Liver (tissue), 9 donors: ENCODE results near the gene KRTAP17-1. TPM values are rescaled to one million over a fixed set of nuclear protein-coding genes. Genes with fewer than 3 reads are reported as not detected.
"Not testable (repeated sequence)": the region's sequence is repeated elsewhere in the genome, so short reads cannot be mapped to it uniquely, and the experiment has no call there.

Source experiments
- DNase-seq: peaks from one replicate; pipeline ENCODE4 v3.0.0-alpha.2; 2017; ENCODE audit warnings: low spot score
- H3K27ac ChIP-seq, 2 donors: one replicate each; pipeline ENCODE4 v1.7.0; 2013; ENCODE audit warnings: inconsistent platforms in 2 of 2, low read length in 2 of 2, control low read depth in 1 of 2, low read depth in 1 of 2, mild to moderate bottlenecking in 1 of 2
- H3K27me3 ChIP-seq, 4 donors: one replicate each; pipeline versions ENCODE4 v1.6.1 to v1.7.0; 2013; ENCODE audit warnings: low read length in 3 of 4, inconsistent platforms in 1 of 4, mild to moderate bottlenecking in 1 of 4, moderate library complexity in 1 of 4; ENCODE audit not compliant: control insufficient read depth in 4 of 4, insufficient read depth in 4 of 4
- H3K36me3 ChIP-seq, 4 donors: one replicate each; pipeline versions ENCODE4 v1.6.1 to v1.7.0; 2013; ENCODE audit warnings: low read length in 3 of 4, mild to moderate bottlenecking in 3 of 4, low read depth in 1 of 4, moderate library complexity in 1 of 4; ENCODE audit not compliant: control insufficient read depth in 4 of 4, insufficient read depth in 3 of 4
- H3K4me1 ChIP-seq, 4 donors: one replicate each; pipeline versions ENCODE4 v1.6.1 to v1.7.0; 2013; ENCODE audit warnings: low read length in 3 of 4, mild to moderate bottlenecking in 3 of 4, moderate library complexity in 1 of 4; ENCODE audit not compliant: control insufficient read depth in 4 of 4, insufficient read depth in 4 of 4
- H3K4me3 ChIP-seq, 3 donors: one replicate each; pipeline versions ENCODE4 v1.6.1 to v1.7.0; 2013; ENCODE audit warnings: low read length in 3 of 3, control low read depth in 1 of 3, low read depth in 1 of 3, mild to moderate bottlenecking in 1 of 3
- H3K9ac ChIP-seq, 2 donors: one replicate each; pipeline ENCODE4 v1.7.0; 2013; ENCODE audit warnings: low read length in 2 of 2, mild to moderate bottlenecking in 2 of 2, moderate library complexity in 2 of 2, control low read depth in 1 of 2, low read depth in 1 of 2
- H3K9me3 ChIP-seq, 4 donors: one replicate each; pipeline versions ENCODE4 v1.6.1 to v1.7.0; 2013; ENCODE audit warnings: low read length in 3 of 4; ENCODE audit not compliant: control insufficient read depth in 4 of 4
- ATF3 ChIP-seq: IDR thresholded peaks from 2 replicates; pipeline ENCODE4 v1.6.1; 2016; ENCODE audit warnings: antibody characterized with exemption
- CTCF ChIP-seq: fragments of 150-350 bp; IDR thresholded peaks from 2 replicates; pipeline ENCODE4 v1.5.1; 2017; ENCODE audit warnings: improper control_type of control experiment, low read depth, low read length; ENCODE audit not compliant: missing input control
- EGR1 ChIP-seq, 2 donors: IDR thresholded peaks; 2 replicates each; pipeline ENCODE4 v1.6.1; 2016 to 2018; ENCODE audit warnings: antibody characterized with exemption in 2 of 2, low read depth in 2 of 2
- FOXA1 ChIP-seq: IDR thresholded peaks from 2 replicates; pipeline ENCODE4 v1.6.1; 2016; ENCODE audit warnings: antibody characterized with exemption
- FOXA2 ChIP-seq: IDR thresholded peaks from 2 replicates; pipeline ENCODE4 v1.6.1; 2016; ENCODE audit warnings: antibody characterized with exemption
- GABPA ChIP-seq, 2 donors: IDR thresholded peaks in 1 of 2; conservative IDR thresholded peaks in 1 of 2; 2 replicates each; pipeline ENCODE4 v1.6.1; 2016; ENCODE audit warnings: antibody characterized with exemption in 2 of 2, mild to moderate bottlenecking in 1 of 2, moderate library complexity in 1 of 2
- HNF4A ChIP-seq, 2 donors: conservative IDR thresholded peaks; 2 replicates each; pipeline ENCODE4 v1.6.1; 2016; ENCODE audit warnings: antibody characterized with exemption in 2 of 2, mild to moderate bottlenecking in 2 of 2
- HNF4G ChIP-seq: IDR thresholded peaks from 2 replicates; pipeline ENCODE4 v1.6.1; 2016; ENCODE audit warnings: antibody characterized with exemption
- JUND ChIP-seq, 2 donors: IDR thresholded peaks; 2 replicates each; pipeline ENCODE4 v1.6.1; 2016; ENCODE audit warnings: antibody characterized with exemption in 2 of 2
- NR2F2 ChIP-seq: IDR thresholded peaks from 2 replicates; pipeline ENCODE4 v1.6.1; 2016; ENCODE audit warnings: antibody characterized with exemption
- RAD21 ChIP-seq, 2 donors: IDR thresholded peaks; 2 replicates each; pipeline ENCODE4 v1.6.1; 2016; ENCODE audit warnings: antibody characterized with exemption in 2 of 2, mild to moderate bottlenecking in 2 of 2
- REST ChIP-seq: IDR thresholded peaks from 2 replicates; pipeline ENCODE4 v1.6.1; 2016; ENCODE audit warnings: antibody characterized with exemption, mild to moderate bottlenecking
- RXRA ChIP-seq, 2 donors: IDR thresholded peaks; 2 replicates each; pipeline ENCODE4 v1.6.1; 2017 to 2018; ENCODE audit warnings: antibody characterized with exemption in 2 of 2, mild to moderate bottlenecking in 1 of 2
- SP1 ChIP-seq: IDR thresholded peaks from 2 replicates; pipeline ENCODE4 v1.6.1; 2018; ENCODE audit warnings: antibody characterized with exemption, mild to moderate bottlenecking
- TAF1 ChIP-seq: conservative IDR thresholded peaks from 2 replicates; pipeline ENCODE4 v1.6.1; 2016; ENCODE audit warnings: antibody characterized with exemption, mild to moderate bottlenecking
- YY1 ChIP-seq: IDR thresholded peaks from 2 replicates; pipeline ENCODE4 v1.6.1; 2016; ENCODE audit warnings: antibody characterized with exemption, mild to moderate bottlenecking
- ZBTB33 ChIP-seq: IDR thresholded peaks from 2 replicates; pipeline ENCODE4 v1.6.1; 2016; ENCODE audit warnings: antibody characterized with exemption
- WGBS: extraction: QIAGEN DNeasy Blood & Tissue Kit; methylation state at CpG from one replicate; pipeline ENCODE4 v1.1.7; 2013; 5-methylcytosine and 5-hydroxymethylcytosine counted together
- polyA plus RNA-seq, 2 donors: library from polyadenylated mRNA; stranded (reverse) in 1 of 2; unstranded in 1 of 2; fragments of 200-250 nt in 1 of 2; fragments of >200 nt in 1 of 2; fragmentation: Nextera tagmentation in 1 of 2; extraction: Ambion mirVana in 1 of 2; gene quantifications; one replicate each; pipeline versions ENCODE4 v1.2.1 to v1.2.3, GENCODE V29; 2013 to 2015
- total RNA-seq, 2 donors: library from RNA; depleted of rRNA; stranded (reverse); fragments of >200 nt; gene quantifications; one replicate each; pipeline ENCODE4 v1.2.3, GENCODE V29; 2014
- donor health status: healthy.
- donor health status: healthy.
- donor health status: healthy.
- donor health status: healthy.
- donor health status: healthy.

KRTAP17-1 gene
- total and polyA plus RNA-seq, 4 donors, result not detected

GRCh38 chr17:41351177-41351576 lies 35.7 kb upstream of the KRTAP17-1 start:
- no peak for TF ChIP-seq ZBTB33
- no peak for TF ChIP-seq RXRA (IDR thresholded peaks at IDR 0.05)
- no peak for TF ChIP-seq FOXA2
- TF ChIP-seq JUND (IDR thresholded peaks at IDR 0.05), result no peak
- TF ChIP-seq ATF3, result no peak
- no peak for TF ChIP-seq NR2F2
- no peak for TF ChIP-seq RAD21 (IDR thresholded peaks at IDR 0.05)
- TF ChIP-seq GABPA (IDR thresholded peaks at IDR 0.05 in 1 of 2, conservative IDR thresholded peaks at IDR 0.05 in 1 of 2), result no peak
- TF ChIP-seq TAF1, result no peak
- TF ChIP-seq REST, result no peak
- TF ChIP-seq HNF4A (conservative IDR thresholded peaks at IDR 0.05), result no peak
- TF ChIP-seq EGR1 (IDR thresholded peaks at IDR 0.05; ENCODE audit: low read depth in 2 of 2), result no peak
- TF ChIP-seq HNF4G, result no peak
- no peak for TF ChIP-seq SP1
- no peak for TF ChIP-seq CTCF
- TF ChIP-seq FOXA1, result no peak
- no peak for TF ChIP-seq YY1
- H3K27ac ChIP-seq, result no peak overlapping the region
- H3K9me3 ChIP-seq, result no peaks in the 10 kb centered on the region

GRCh38 chr17:41350381-41350878 lies 34.9 kb upstream of the KRTAP17-1 start, which contains the start of gene KRT33A:
TSS of gene KRT33A (minus strand) at chr17:41350828. CDS start at chr17:41350767, 61 bp downstream.
- not testable (repeated sequence) for H3K27me3 ChIP-seq, H3K36me3 ChIP-seq, H3K4me1 ChIP-seq, H3K27ac ChIP-seq, H3K9me3 ChIP-seq, H3K4me3 ChIP-seq, H3K9ac ChIP-seq, DNase-seq
- WGBS, result 89% methylated on average over 16 of the region's 16 CpGs

More at GRCh38 chr17:41351177-41351576, 35.7 kb upstream of the KRTAP17-1 start:
- H3K9ac ChIP-seq, result no peak overlapping the region
- no peak for DNase-seq
- 83% methylated on average over 2 of the region's 2 CpGs for WGBS
- no peaks in the 10 kb centered on the region for H3K4me1 ChIP-seq
- H3K27me3 ChIP-seq, result peaks cover 0 to 7% (median 0%) of the 10 kb centered on the region in 4 donors
- H3K4me3 ChIP-seq, result no peak overlapping the region
- H3K36me3 ChIP-seq, result no peaks in the 10 kb centered on the region
